OCI-LY3 (cell line): ENCODE measurements around the gene IAH1.

Experiments used
- CTCF ChIP-seq: fragments of 200-600, 300-600 bp; sonication (generic); IDR thresholded peaks from 2 replicates; pipeline ENCODE4 v1.5.1; 2014; ENCODE audit warnings: antibody characterized with exemption, low read length, low read depth
- EZH2phosphoT487 ChIP-seq: fragments of 200-600 bp; shearing (Covaris generic); IDR thresholded peaks from 2 replicates; pipeline ENCODE4 v1.6.1; 2018; ENCODE audit warnings: antibody characterized with exemption, mixed run types, low read depth

- TF ChIP-seq CTCF (no peak), EZH2phosphoT487 (no peak)
These were observed 53.8 kb downstream of the IAH1 start for GRCh38 chr2:9527995-9528787.
